ENCODE measurements around the gene RNU4-1. TPM values are rescaled to one million over a fixed set of nuclear protein-coding genes. Genes with fewer than 3 reads are reported as not detected.

RNU4-1 gene
- total and polyA plus RNA-seq, 10 of the 15 experiments (the other 5 are each of a cell fraction or from before 2014, with no cell fraction given): under 0.01 to 15,332 (median 7.1) TPM; not detected in 3

GRCh38 chr12:120254809-120255208 lies 38.2 kb downstream of the RNU4-1 start:
- RAD21 ChIA-PET (ENCODE audit: unreplicated experiment): interaction anchor here (0.7 kb wide), 1 partner anchor 549 kb away, joined by 3 read pairs; no protein-coding TSS in a partner anchor
- FAIRE-seq: no peak
- WGBS (ENCODE audit: insufficient coverage, insufficient replicate concordance, low lambda C conversion rate, missing lambda C conversion rate): 74% methylated on average over 7 of the region's 7 CpGs

More at GRCh38 chr12:120254809-120255208, 38.2 kb downstream of the RNU4-1 start:
- ATAC-seq: no peak
- Histone ChIP-seq H3K4me2 (ENCODE audit: control insufficient read depth, insufficient read depth) (no peak overlapping the region), H3K27ac (ENCODE audit: control insufficient read depth, insufficient read depth) (no peak overlapping the region), H4K20me1 (ENCODE audit: control insufficient read depth, insufficient read depth) (no peaks in the 10 kb centered on the region), H3K27me3 (replicated peaks in 1 of 2; ENCODE audit: control insufficient read depth in 2 of 2, insufficient read depth in 2 of 2, low read length in 1 of 2) (no peaks in the 10 kb centered on the region), H3K9ac (ENCODE audit: control insufficient read depth, insufficient read depth, low read length) (no peak overlapping the region), H3K4me3 (no peak overlapping the region), H2AFZ (ENCODE audit: control insufficient read depth, low read depth, low read length) (no peak overlapping the region), H3K4me1 (ENCODE audit: control insufficient read depth, insufficient read depth, low read length) (peaks cover 28% of the 10 kb centered on the region), H3K9me3 (replicated peaks; ENCODE audit: control insufficient read depth, insufficient read depth, low read length) (no peaks in the 10 kb centered on the region; the same call in 2 of the 3 replicates), H3K36me3 (ENCODE audit: control insufficient read depth in 2 of 2, insufficient read depth in 2 of 2, low read length in 1 of 2) (no peaks in the 10 kb centered on the region), H3K79me2 (ENCODE audit: control insufficient read depth, insufficient read depth, low read length) (no peaks in the 10 kb centered on the region)
- no peak for DNase-seq (ENCODE audit: low read depth, low spot score)
- ChIA-PET SMC1A (ENCODE audit: uncharacterized antibody, unreplicated experiment) (interaction anchor here (1.2 to 2.3 kb wide), 3 partner anchors 7 to 27 kb away, joined by 3 to 9 read pairs (median 5); no protein-coding TSS in a partner anchor), CTCF (interaction anchor here (0.9 to 1.0 kb wide), 2 partner anchors 13 to 27 kb away, joined by 3 to 5 read pairs; no protein-coding TSS in a partner anchor), POLR2A (interaction anchor here (0.6 kb wide), 1 partner anchor 88 kb away, joined by 5 read pairs; no protein-coding TSS in a partner anchor)
- TF ChIP-seq, protein P1, sequence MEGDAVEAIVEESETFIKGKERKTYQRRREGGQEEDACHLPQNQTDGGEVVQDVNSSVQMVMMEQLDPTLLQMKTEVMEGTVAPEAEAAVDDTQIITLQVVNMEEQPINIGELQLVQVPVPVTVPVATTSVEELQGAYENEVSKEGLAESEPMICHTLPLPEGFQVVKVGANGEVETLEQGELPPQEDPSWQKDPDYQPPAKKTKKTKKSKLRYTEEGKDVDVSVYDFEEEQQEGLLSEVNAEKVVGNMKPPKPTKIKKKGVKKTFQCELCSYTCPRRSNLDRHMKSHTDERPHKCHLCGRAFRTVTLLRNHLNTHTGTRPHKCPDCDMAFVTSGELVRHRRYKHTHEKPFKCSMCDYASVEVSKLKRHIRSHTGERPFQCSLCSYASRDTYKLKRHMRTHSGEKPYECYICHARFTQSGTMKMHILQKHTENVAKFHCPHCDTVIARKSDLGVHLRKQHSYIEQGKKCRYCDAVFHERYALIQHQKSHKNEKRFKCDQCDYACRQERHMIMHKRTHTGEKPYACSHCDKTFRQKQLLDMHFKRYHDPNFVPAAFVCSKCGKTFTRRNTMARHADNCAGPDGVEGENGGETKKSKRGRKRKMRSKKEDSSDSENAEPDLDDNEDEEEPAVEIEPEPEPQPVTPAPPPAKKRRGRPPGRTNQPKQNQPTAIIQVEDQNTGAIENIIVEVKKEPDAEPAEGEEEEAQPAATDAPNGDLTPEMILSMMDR (IDR thresholded peaks at IDR 0.05 in 2 of 3, conservative IDR thresholded peaks at IDR 0.05 in 1 of 3; ENCODE audit: control insufficient read depth in 2 of 3, extremely low read depth in 1 of 3, insufficient read depth in 1 of 3, low read depth in 3 of 3, low read length in 3 of 3): peak in 1 of 3 experiments; percentile 8; a peak in 1 of 6 replicates
- TF ChIP-seq POU2F2 (IDR thresholded peaks at IDR 0.05; ENCODE audit: borderline replicate concordance, low read depth, low read length): no peak
- in situ Hi-C loops (cut with MboI): no loop called here
- BruUV-seq (replicated peaks): no TSS peak
- intact Hi-C loops (cut with micrococcal nuclease; ENCODE audit: unreplicated experiment): no loop called here

Data from GM12878 (cell line).